Measurements from ENCODE around the gene SETBP1.

Gene SETBP1

DNA sequence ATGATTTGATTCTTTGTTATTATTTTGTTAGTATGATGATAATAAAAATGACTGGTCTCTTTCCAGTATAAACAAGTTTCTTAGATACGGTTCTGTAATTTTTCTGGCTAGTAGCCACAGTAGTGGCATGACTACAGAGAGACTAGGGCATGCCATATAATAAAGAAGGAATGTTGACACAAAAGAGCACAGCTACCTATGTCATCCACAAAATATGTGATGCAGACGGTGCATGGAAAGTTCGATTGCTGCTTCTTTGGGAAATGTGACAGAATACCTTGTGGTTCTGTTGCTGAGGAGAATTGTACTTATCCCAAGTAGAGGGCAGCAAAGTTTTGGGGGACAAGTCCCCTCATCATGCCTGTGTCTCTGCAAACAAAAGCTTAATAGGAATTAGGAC is 26.1 kb upstream of the SETBP1 start:
- Histone ChIP-seq H3K27me3 (ENCODE audit: insufficient read depth, low read length) (no peaks in the 10 kb centered on the region), H3K36me3 (ENCODE audit: insufficient read depth, low read depth, low read length) (no peaks in the 10 kb centered on the region), H3K4me1 (ENCODE audit: insufficient read depth, low read length) (peaks cover 12% of the 10 kb centered on the region; the same call in 1 of the 2 replicates), H3K4me3 (ENCODE audit: low read length) (no peak overlapping the region), H3K9ac (ENCODE audit: low read depth, low read length) (no peak overlapping the region), H3K9me3 (ENCODE audit: insufficient read depth, low read depth, low read length) (no peaks in the 10 kb centered on the region), H3K27ac (ENCODE audit: low read length) (no peak overlapping the region)

DNA sequence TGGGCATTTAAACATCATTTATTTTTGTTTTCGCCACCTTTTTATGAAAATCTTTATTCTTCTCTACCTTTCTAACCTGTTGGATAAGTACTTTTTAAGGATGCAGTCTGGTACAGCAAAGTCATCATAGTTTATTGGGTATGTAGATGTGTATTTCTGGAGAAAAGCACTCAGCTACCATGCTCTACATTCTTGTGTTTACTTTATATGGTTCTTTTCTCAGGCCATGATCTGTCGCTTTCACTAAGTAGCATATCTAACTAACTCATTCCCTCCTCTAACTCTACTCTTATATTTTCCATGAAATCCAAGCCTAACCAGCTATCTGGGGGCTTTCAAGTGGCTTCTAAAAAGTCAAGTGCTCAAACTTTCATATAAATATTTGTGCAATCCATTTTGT is 25.3 kb upstream of the SETBP1 start:
- Histone ChIP-seq H3K9ac (ENCODE audit: low read depth, low read length) (no peak overlapping the region), H3K36me3 (ENCODE audit: insufficient read depth, low read depth, low read length) (no peaks in the 10 kb centered on the region), H3K27me3 (ENCODE audit: insufficient read depth, low read length) (no peaks in the 10 kb centered on the region), H3K27ac (ENCODE audit: low read length) (no peak overlapping the region), H3K4me3 (ENCODE audit: low read length) (no peak overlapping the region), H3K9me3 (ENCODE audit: insufficient read depth, low read depth, low read length) (no peaks in the 10 kb centered on the region), H3K4me1 (ENCODE audit: insufficient read depth, low read length) (peaks cover 12% of the 10 kb centered on the region; the same call in 1 of the 2 replicates)

DNA sequence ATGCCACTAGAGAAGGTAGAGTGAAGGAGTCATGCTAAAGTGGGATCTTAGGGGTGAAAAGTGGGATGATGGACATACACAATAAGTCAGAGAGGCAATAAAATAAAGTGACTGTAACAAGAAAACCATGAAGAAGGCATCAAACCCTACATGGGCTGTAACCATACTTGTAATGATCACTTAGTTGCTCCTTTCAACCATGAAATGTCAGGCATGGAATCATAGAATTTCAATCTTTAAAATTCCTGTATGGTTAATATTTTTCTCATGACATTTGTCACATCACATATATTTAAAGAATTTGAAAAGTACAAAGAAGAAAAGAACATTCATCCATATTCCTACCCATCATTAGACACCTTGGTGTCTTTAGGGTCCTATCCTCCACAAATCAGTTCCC is 20.9 kb upstream of the SETBP1 start:
- H3K9me3 ChIP-seq (ENCODE audit: insufficient read depth, low read depth, low read length): no peaks in the 10 kb centered on the region
- no peak overlapping the region for H3K27ac ChIP-seq (ENCODE audit: low read length)
- no peak overlapping the region for H3K4me3 ChIP-seq (ENCODE audit: low read length)
- H3K36me3 ChIP-seq (ENCODE audit: insufficient read depth, low read depth, low read length): no peaks in the 10 kb centered on the region
- H3K27me3 ChIP-seq (ENCODE audit: insufficient read depth, low read length): no peaks in the 10 kb centered on the region
- no peak overlapping the region for H3K9ac ChIP-seq (ENCODE audit: low read depth, low read length)
- H3K4me1 ChIP-seq (ENCODE audit: insufficient read depth, low read length): no peaks in the 10 kb centered on the region

DNA sequence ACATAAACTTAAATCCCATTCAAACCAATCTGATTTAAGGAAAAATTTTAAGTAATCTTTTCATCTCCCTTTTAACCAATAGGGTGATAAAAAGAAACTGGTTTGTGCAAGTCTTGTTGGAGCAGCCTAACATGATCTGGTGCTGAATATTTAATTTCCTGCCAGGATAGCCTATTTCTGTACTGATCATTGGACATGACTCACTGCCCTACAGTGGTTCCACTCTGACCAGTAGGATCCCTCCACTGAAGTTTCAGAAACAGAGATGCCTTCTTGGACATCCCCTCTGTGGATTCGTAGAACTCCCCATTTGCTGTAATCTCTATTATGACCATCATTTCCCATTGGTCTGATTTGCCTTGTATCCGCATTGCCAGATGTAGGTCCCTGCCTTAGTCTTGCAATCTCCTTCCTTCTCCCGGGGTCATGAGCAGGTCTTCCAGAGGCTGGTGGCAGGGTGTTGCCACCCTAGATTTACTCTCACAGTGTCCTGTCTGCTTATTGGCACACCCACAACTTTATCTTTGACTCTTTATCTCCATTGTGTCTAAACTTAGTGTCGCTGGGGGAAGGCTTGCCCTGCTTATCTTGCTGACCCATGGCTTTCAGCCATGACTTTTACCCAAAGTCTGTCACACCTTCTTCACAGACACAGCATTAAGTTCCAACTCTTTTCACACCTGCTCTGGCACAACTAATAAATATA is 12.3 kb upstream of the SETBP1 start:
- Histone ChIP-seq H3K27me3 (ENCODE audit: insufficient read depth, low read length) (no peaks in the 10 kb centered on the region), H3K4me1 (ENCODE audit: insufficient read depth, low read length) (no peaks in the 10 kb centered on the region), H3K9ac (ENCODE audit: low read depth, low read length) (no peak overlapping the region)

DNA sequence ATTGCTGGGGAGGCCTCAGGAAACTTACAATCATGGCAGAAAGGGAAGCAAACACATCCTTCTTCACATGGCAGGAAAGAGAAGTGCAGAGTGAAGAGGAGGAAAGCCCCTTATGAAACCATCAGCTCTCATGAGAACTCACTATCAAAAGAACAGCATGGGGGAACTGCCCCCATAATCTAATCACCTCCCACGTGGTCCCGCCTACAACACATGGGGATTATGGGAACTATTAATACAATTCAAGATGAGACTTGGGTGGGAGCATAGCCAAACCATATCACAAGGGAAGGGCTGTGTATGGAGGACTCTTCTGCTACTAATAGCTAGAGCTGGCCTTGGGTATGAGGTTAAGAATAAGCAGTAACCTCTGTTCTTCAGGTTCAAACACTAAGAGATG is 8.8 kb upstream of the SETBP1 start:
- Histone ChIP-seq H3K27me3 (ENCODE audit: insufficient read depth, low read length) (no peaks in the 10 kb centered on the region), H3K9ac (ENCODE audit: low read depth, low read length) (no peak overlapping the region), H3K36me3 (ENCODE audit: insufficient read depth, low read depth, low read length) (no peaks in the 10 kb centered on the region), H3K9me3 (ENCODE audit: insufficient read depth, low read depth, low read length) (no peaks in the 10 kb centered on the region), H3K4me1 (ENCODE audit: insufficient read depth, low read length) (no peaks in the 10 kb centered on the region), H3K4me3 (ENCODE audit: low read length) (no peak overlapping the region), H3K27ac (ENCODE audit: low read length) (no peak overlapping the region)

More for the DNA sequence above, 12.3 kb upstream of the SETBP1 start:
- Histone ChIP-seq H3K4me3 (ENCODE audit: low read length) (no peak overlapping the region), H3K36me3 (ENCODE audit: insufficient read depth, low read depth, low read length) (no peaks in the 10 kb centered on the region), H3K27ac (ENCODE audit: low read length) (no peak overlapping the region), H3K9me3 (ENCODE audit: insufficient read depth, low read depth, low read length) (no peaks in the 10 kb centered on the region)

- Histone ChIP-seq H3K36me3 (ENCODE audit: insufficient read depth, low read depth, low read length) (no peaks in the 10 kb centered on the region), H3K9me3 (ENCODE audit: insufficient read depth, low read depth, low read length) (no peaks in the 10 kb centered on the region)
Observed at GRCh38 chr18:44672506-44672905, 8.2 kb upstream of the SETBP1 start.

DNA sequence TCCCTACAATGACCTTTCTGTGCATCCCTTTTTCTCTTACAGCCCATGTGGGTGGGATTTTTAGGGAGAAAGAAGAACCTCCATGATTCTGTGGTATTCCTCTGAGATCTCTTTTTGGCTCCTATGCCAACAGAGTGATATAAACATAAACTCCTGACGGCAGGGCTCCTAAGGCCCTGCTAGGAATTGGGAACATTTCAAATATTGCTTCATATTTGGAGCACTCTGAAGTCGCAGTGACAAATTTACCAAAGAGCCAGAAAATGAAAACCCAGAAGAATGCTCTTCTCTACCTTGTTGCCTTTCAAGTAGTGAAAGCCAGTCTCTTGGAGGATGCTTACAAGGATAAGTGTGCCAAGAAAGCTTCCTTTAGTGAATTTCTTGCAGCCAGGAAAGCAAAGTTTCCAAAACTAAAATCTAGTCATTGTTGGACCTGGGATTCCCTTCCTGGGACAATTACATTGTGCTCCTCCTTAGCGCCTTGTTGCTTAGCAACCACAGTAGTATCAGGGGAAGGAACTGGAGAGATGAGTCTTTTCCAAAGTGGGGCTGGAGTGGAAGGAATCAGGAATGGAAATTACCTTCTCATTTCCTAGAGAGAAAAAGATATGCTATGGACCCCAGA is 7.3 kb upstream of the SETBP1 start:
- H3K36me3 ChIP-seq (ENCODE audit: insufficient read depth, low read depth, low read length): no peaks in the 10 kb centered on the region
- H3K9me3 ChIP-seq (ENCODE audit: insufficient read depth, low read depth, low read length): no peaks in the 10 kb centered on the region
- no peak overlapping the region for H3K27ac ChIP-seq (ENCODE audit: low read length)
- H3K4me3 ChIP-seq (ENCODE audit: low read length): no peak overlapping the region
- no peak overlapping the region for H3K9ac ChIP-seq (ENCODE audit: low read depth, low read length)
- no peaks in the 10 kb centered on the region for H3K27me3 ChIP-seq (ENCODE audit: insufficient read depth, low read length)
- no peaks in the 10 kb centered on the region for H3K4me1 ChIP-seq (ENCODE audit: insufficient read depth, low read length)

More at GRCh38 chr18:44672506-44672905, 8.2 kb upstream of the SETBP1 start:
- Histone ChIP-seq H3K4me3 (ENCODE audit: low read length) (no peak overlapping the region), H3K9ac (ENCODE audit: low read depth, low read length) (no peak overlapping the region), H3K27me3 (ENCODE audit: insufficient read depth, low read length) (no peaks in the 10 kb centered on the region), H3K4me1 (ENCODE audit: insufficient read depth, low read length) (no peaks in the 10 kb centered on the region), H3K27ac (ENCODE audit: low read length) (no peak overlapping the region)

GRCh38 chr18:44677933-44678332 is 2.8 kb upstream of the SETBP1 start:
- Histone ChIP-seq H3K36me3 (ENCODE audit: insufficient read depth, low read depth, low read length) (no peaks in the 10 kb centered on the region), H3K27ac (ENCODE audit: low read length) (no peak overlapping the region), H3K9ac (ENCODE audit: low read depth, low read length) (no peak overlapping the region), H3K4me3 (ENCODE audit: low read length) (no peak overlapping the region), H3K27me3 (ENCODE audit: insufficient read depth, low read length) (peaks cover 16% of the 10 kb centered on the region), H3K9me3 (ENCODE audit: insufficient read depth, low read depth, low read length) (no peaks in the 10 kb centered on the region), H3K4me1 (ENCODE audit: insufficient read depth, low read length) (peaks cover 11% of the 10 kb centered on the region)

GRCh38 chr18:44678725-44679055 is 2.0 kb upstream of the SETBP1 start:
- Histone ChIP-seq H3K27ac (ENCODE audit: low read length) (no peak overlapping the region), H3K9me3 (ENCODE audit: insufficient read depth, low read depth, low read length) (no peaks in the 10 kb centered on the region), H3K27me3 (ENCODE audit: insufficient read depth, low read length) (peaks cover 16% of the 10 kb centered on the region), H3K36me3 (ENCODE audit: insufficient read depth, low read depth, low read length) (no peaks in the 10 kb centered on the region), H3K4me3 (ENCODE audit: low read length) (peak overlapping the region; percentile 68; the same call in 1 of the 2 replicates), H3K4me1 (ENCODE audit: insufficient read depth, low read length) (peaks cover 19% of the 10 kb centered on the region), H3K9ac (ENCODE audit: low read depth, low read length) (no peak overlapping the region)

DNA sequence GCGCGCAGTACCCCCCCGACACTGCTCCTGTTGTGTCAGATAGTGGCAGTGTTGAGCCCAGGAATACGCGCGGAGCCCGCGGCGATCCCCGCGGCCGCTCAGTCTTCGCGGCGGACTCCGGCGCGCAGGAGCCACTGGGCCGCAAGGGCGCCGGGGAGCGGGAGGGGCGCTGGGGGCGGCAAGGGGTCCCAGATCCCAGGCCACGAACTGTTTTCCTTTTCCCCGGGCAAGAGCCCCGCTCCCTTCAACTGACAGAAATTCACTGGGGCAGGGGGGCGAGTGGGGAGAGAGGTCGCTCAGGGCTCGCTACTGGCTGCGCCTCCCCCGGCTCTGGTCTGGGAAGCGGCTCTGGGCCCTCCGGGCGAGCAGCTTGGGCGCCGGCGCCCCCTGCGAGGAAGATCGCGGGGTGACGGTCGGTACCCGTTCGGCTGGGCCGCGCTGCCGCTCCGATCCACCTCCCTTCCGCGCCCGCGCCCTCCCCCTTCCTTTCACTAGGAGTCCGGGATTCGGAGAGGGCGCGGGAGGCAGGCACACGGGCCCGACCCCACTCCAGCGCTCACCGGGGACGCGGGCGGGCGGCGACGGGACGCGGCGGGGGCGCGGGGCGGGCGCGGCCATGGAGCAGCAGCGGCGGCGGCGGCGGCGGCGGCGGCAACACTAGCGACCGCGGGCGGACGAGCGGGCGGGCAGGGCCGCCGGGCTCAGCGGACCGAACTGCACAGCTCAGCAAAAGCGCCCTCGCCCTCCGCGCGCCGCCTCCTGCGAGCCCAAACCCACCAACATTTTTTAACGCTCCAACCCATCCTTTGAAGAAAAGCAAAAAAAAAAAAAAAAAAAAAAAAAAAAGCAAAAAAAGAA is 1.4 kb upstream of the SETBP1 start:
- Histone ChIP-seq H3K27ac (ENCODE audit: low read length) (no peak overlapping the region), H3K4me3 (ENCODE audit: low read length) (peak overlapping the region; percentile 68; the same call in 1 of the 2 replicates), H3K36me3 (ENCODE audit: insufficient read depth, low read depth, low read length) (no peaks in the 10 kb centered on the region), H3K9me3 (ENCODE audit: insufficient read depth, low read depth, low read length) (no peaks in the 10 kb centered on the region), H3K4me1 (ENCODE audit: insufficient read depth, low read length) (peaks cover 22% of the 10 kb centered on the region), H3K9ac (ENCODE audit: low read depth, low read length) (peak overlapping the region; percentile 53; the same call in 1 of the 2 replicates), H3K27me3 (ENCODE audit: insufficient read depth, low read length) (peaks cover 16% of the 10 kb centered on the region)

DNA sequence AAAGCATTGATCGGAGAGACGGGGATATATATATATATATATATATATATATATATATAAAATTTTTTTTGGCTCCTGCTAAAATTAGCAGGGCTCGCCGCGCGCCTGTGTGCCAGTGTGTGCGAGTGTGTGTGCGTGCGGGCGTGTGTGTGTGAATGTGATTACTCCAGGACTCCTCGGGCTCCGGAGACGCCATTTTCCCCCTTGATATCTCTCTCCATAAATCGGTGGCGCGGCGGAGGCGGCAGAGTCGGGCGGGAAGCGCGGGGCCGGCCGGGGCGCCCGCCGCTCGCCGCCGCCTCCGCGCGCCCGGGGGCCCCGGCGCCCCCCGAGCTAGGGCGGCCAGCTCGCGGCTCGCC is 795 bp upstream of the SETBP1 start:
- Histone ChIP-seq H3K9me3 (ENCODE audit: insufficient read depth, low read depth, low read length) (no peaks in the 10 kb centered on the region), H3K9ac (ENCODE audit: low read depth, low read length) (no peak overlapping the region), H3K36me3 (ENCODE audit: insufficient read depth, low read depth, low read length) (no peaks in the 10 kb centered on the region), H3K27ac (ENCODE audit: low read length) (no peak overlapping the region), H3K4me3 (ENCODE audit: low read length) (peak overlapping the region; percentile 93; the same call in 1 of the 2 replicates), H3K27me3 (ENCODE audit: insufficient read depth, low read length) (peaks cover 16% of the 10 kb centered on the region), H3K4me1 (ENCODE audit: insufficient read depth, low read length) (peaks cover 22% of the 10 kb centered on the region)
